Activated CD4-positive, alpha-beta T cell treated with anti-CD3 and anti-CD28 coated beads, Interleukin-2, amount 50 U/mL, for 24 hours (primary cell): ENCODE results near the gene CERT1.

Experiments used
- DNase-seq, 2 donors: peaks; one replicate each; pipeline ENCODE4 v3.0.0-alpha.2; 2020; ENCODE audit warnings: low read depth in 1 of 2, low spot score in 1 of 2

CERT1 gene

DNA sequence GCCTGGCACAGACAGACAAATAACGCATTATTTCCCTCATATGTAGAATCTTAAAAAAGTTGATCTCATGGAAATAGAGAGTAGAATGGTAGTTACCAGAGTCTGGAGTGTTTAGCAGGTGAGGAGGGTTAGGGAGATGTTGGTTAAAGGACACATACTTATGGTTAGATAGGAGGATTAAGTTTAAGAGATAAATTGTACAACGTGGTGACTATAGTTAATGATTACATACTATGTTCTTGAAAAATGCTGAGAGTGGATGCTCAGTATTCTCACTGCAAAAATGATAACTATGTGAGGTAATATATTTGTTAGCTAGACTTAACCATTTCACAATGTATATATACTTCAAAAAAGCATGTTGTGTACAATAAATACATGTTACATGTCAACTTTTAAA lies 38.0 kb downstream of the CERT1 start:
- no peak for DNase-seq

GRCh38 chr5:75472973-75473372 lies 38.5 kb downstream of the CERT1 start:
- DNase-seq = no peak

DNA sequence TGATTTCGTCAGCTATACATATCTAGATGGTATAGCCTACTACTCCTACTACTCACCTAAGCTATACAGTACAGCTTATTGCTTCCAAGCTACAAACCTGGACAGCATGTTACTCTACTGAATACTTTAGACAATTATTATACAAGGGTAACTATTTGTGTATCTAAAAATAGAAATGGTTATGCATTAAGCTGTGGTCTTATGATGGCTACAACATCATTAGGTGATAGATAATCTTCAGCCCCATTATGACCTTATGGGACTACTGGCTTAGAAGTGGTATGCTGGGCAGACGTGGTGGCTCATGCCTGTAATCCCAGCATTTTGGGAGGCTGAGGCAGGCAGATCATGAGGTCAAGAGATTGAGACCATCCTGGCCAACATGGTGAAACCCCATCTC lies 40.2 kb downstream of the CERT1 start:
- no peak for DNase-seq

DNA sequence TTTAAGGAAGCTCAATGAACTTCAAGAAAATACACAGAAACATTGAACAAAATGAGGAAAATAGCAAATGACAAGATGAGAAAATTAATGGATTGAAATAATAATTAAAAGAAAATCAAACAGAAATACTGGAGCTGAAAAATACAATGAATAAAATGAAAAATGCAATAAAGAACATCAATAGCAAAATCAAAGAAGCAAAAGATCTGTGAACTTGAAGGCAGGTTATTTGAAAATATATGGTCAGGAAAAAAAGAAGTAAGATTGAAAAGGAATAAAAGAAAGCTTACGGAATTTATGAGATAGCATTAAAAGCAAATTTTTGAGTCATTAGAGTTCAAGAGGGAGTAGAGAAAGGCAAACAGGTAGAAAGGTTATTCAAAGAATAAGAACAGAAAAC lies 42.4 kb downstream of the CERT1 start:
- DNase-seq = no peak

- no peak for DNase-seq
These were observed 42.8 kb downstream of the CERT1 start for GRCh38 chr5:75468593-75468992.

DNA sequence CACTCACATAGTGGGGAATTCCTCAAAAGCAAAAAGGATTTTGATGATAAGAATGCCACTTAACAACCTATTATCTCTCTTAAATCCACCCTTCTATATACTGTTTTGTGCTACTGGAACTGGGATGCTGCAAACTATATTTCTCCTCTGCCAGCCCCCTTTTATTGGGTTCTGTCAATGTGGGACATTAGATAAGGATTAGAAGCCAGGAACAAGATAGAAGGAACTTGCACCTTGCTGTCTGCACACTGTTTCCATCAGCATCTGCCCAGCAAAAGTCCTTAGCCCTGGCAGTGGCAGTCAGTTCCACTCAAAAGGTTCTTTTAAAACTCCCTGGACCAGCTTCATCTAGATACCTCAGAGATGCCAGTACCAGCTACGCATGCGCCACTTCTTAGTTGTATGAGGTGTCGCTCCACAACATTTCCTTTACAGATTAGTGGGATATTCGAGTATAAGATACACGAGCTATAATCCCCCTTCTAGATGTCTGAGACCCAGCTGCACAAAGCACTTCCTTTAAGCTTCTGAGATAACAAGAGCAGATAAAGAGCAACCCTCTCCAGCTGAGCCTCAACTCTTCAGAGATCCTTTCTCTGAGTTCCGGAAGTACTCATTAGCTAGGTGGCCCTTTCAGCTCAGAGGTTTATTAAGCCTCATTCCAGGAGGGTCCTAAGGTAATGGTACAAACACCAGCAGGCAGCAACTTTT lies 45.3 kb downstream of the CERT1 start:
- DNase-seq = no peak

DNA sequence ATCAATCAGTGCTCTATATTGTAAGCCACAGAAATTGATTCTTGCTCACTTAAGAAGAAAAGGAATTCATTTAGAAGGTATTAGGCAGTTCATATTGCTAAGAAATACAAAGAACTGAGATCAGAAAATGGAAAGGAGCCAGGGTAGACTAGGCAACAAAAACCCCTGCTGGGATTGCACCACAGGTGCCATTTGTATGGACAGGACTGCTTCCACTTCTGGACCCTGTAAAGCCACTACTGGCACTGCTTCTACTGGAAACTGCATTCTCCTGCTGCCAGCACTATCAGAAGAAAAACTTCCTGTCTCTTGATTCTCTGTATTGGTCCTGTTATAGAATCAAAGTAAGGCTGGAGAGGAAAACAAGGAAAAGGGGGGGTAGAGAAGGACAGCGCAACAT lies 45.9 kb downstream of the CERT1 start:
- DNase-seq = no peak

DNA sequence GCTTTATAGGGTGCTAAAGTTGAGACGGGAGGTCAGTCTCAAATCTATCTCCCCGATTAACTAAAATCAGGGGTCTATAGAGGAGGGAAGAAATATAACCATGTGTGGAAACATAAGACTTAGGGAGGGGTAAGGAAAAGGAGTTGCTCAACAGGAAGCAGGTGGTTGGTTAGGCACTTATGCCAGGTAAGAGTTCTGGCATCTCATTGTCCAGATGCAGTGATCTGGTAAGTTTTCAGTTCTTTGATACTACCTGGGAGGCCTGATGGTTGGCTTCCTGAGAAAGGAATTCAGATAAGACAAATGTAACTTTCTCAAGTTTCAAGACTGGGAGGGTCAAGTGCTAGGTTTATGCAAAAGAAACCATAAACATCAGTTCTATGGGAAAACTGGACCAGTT lies 47.7 kb downstream of the CERT1 start:
- DNase-seq = no peak

GRCh38 chr5:75461679-75462078 lies 49.8 kb downstream of the CERT1 start:
- no peak for DNase-seq

GRCh38 chr5:75460942-75461610 lies 50.4 kb downstream of the CERT1 start:
- no peak for DNase-seq

GRCh38 chr5:75460532-75460931 lies 50.9 kb downstream of the CERT1 start:
- DNase-seq = no peak

DNA sequence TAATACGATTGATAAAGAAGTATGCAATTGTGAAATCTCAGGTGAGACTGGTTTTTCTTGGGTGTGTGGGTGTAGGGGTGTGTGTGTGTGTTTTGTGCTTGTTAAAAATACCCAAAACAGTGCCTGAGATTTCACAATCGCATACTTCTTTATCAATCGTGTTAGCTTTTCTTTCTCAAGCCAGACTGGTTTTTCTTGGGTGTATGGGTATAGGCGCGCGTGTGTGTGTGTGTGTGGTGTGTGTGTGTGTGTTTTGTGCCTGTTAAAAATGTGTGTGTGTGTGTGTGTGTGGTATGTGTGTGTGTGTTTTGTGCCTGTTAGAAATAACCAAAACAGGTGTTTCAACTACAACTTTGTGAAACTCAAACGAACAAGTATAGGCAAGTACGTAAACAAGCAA lies 53.7 kb downstream of the CERT1 start:
- no peak for DNase-seq

DNA sequence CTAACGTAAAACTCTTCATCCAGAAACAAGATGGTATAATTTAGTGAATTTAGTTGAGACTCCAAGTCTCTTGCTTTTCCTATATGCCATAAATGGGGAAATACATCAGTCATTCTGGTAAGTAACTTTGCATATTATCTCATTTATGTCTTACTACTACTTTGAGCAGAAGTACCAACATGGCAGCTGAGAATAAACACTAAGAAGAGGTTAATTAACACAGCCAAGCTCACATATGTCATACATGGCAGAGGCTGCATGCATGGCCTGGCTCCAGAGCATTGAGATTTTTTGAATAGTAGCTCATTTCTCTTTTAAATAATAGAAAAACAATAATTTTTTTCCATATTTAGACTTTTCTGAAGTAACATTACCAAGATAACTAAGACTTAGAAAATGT lies 54.3 kb downstream of the CERT1 start:
- DNase-seq = no peak

DNA sequence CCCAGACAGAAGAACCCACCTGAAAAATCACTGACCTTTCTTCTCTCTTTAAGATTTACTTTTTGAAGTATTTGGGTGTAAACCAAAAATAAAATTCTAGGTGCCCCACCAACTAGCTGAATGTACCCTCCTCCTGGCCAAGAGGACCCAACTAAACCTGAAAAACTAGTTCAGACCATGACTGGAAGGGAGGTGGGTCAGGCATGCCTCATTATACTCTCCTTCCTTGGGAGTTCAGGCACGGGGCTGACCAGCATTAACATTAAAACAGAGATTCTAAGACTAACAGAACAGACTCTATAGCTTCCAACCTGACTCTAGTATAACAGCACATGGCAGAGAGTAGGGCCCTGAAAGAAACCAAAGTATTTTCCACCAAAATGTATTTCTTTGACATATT lies 61.4 kb downstream of the CERT1 start:
- DNase-seq = no peak

DNA sequence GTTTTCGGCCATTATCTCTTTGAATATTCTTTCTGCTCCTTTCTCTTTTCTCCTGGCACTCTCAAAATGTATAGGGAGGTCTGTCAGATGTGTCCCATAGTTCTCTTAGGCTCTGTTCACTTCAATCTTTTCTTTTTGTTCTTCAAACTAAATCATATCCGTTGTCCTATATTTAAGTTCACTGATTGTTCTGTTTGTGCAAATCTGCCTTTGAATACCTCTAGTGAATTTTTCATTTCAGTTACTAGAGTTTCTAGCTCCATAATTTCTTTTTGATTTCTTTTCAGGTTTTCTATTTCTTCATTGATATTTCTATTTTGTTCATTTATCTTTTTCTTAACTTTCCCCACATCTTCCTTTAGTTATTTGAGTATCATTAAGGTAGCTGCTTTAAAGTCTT lies 65.4 kb downstream of the CERT1 start:
- no peak for DNase-seq

GRCh38 chr5:75441560-75441959 lies 69.9 kb downstream of the CERT1 start:
- no peak for DNase-seq

- no peak for DNase-seq
These were observed 72.2 kb downstream of the CERT1 start for GRCh38 chr5:75439276-75439675.

GRCh38 chr5:75438722-75439121 lies 72.7 kb downstream of the CERT1 start:
- no peak for DNase-seq

GRCh38 chr5:75435096-75435495 lies 76.3 kb downstream of the CERT1 start:
- DNase-seq = no peak

GRCh38 chr5:75433814-75434506 lies 77.5 kb downstream of the CERT1 start:
- DNase-seq = no peak

DNA sequence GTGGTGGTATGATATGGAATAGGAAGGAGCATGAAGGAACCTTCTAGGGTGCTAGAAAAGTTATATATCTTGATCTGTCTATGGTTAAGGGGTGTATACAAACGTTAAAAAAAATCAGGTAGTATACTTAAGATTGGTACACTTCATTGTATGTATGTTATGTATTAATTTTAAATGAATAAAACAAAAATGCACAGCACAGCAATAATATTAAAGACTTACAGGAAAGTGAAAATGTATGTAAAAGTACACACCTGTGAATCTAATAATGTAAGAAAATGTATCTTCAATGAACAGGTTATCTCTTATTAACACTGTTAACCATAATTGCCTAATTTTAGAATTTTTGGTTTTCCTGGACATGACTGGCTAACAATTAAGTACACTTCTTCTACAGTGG lies 97.2 kb downstream of the CERT1 start:
- DNase-seq = no peak
